Prostate gland (tissue), 2 donors: ENCODE results near the gene ZNF688.

ENCODE experiments used
- CTCF ChIP-seq, 4 experiments: fragments of 200-600 bp in 2 of 4; fragments of 450-650 bp in 2 of 4; sonication (generic) in 2 of 4; IDR thresholded peaks; 1 replicate in 3 of 4; 2 replicates in 1 of 4; pipeline ENCODE4 v1.5.1; 2016 to 2019; ENCODE audit warnings: antibody characterized with exemption in 4 of 4, mild to moderate bottlenecking in 2 of 4, moderate library complexity in 2 of 4
- POLR2AphosphoS5 ChIP-seq: sonication (generic); formaldehyde crosslinking; IDR thresholded peaks from one replicate; pipeline ENCODE4 v1.6.1; 2017; ENCODE audit warnings: antibody characterized with exemption

GRCh38 chr16:30582611-30583340 is 11.3 kb upstream of the ZNF688 start:
- no peak for TF ChIP-seq POLR2AphosphoS5
- no peak for TF ChIP-seq CTCF (IDR thresholded peaks at IDR 0.05)
